Activated CD8-positive, alpha-beta T cell treated with anti-CD3 and anti-CD28 coated beads, Interleukin-2, amount 10 ng/mL, durations not matched to agents 7 days and 5 days (primary cell): ENCODE results near the gene SLC8A2. TPM values are rescaled to one million over a fixed set of nuclear protein-coding genes. Genes with fewer than 3 reads are reported as not detected.

Source experiments
- ATAC-seq: fragments of 150-1000 bp; cut with Tn5 transposase; one replicate; pipeline ENCODE4 v1.10.0; 2021; ENCODE audit warnings: moderate library complexity
- CTCF ChIA-PET: fragments of 350-600 bp; sonication (Branson Sonifier 250); formaldehyde crosslinking; loops from one replicate; lab custom pipeline; 2021; ENCODE audit warnings: antibody characterized with exemption; lab: Charles Lee
- POLR2A ChIA-PET: fragments of 350-600 bp; sonication (Branson Sonifier 250); formaldehyde crosslinking; loops from one replicate; lab custom pipeline; 2021; ENCODE audit warnings: antibody characterized with exemption; lab: Charles Lee
- DNase-seq: peaks from one replicate; pipeline ENCODE4 v3.0.0-alpha.2; 2020
- H3K27ac Mint-ChIP-seq: one replicate; pipeline ENCODE4 v1.8.0; 2021; ENCODE audit warnings: mild to moderate bottlenecking, mixed read lengths
- H3K27me3 Mint-ChIP-seq: one replicate; pipeline ENCODE4 v1.8.0; 2021; ENCODE audit warnings: low read depth, mixed read lengths
- H3K36me3 Mint-ChIP-seq: one replicate; pipeline ENCODE4 v1.8.0; 2021; ENCODE audit warnings: low read depth, mixed read lengths
- H3K4me1 Mint-ChIP-seq: one replicate; pipeline ENCODE4 v1.8.0; 2021; ENCODE audit warnings: low read depth, mixed read lengths
- H3K4me3 Mint-ChIP-seq: one replicate; pipeline ENCODE4 v1.8.0; 2021; ENCODE audit warnings: mild to moderate bottlenecking, mixed read lengths
- H3K9me3 Mint-ChIP-seq: one replicate; pipeline ENCODE4 v1.8.0; 2022; ENCODE audit warnings: mixed read lengths; ENCODE audit not compliant: insufficient read depth
- total RNA-seq, 2 experiments: library from RNA; stranded (reverse); gene quantifications; one replicate each; pipeline ENCODE4 v1.2.3, GENCODE V29; 2021

SLC8A2 gene
- total RNA-seq, 2 experiments from 2014 or later = 0.05 to 0.44 TPM

DNA sequence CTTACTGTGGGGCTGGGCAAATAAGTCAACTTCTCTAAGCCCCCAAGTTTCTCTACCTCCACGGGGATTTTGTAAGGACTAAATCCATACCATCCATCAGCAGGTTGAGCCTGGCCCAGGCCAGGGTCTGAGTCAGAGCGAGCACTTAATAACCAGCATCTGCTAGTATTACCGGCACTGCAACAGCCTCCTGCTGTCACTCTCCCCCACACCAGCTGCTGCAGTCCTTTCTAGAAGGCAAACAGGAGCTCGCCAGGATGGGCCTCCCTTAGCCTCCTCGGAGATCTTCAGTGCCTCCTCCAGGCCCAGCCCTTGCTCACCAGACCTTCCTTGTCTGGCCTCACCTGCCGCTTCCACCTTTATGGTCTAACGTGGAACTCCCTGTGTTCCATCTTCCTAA lies 40.0 kb upstream of the SLC8A2 start:
- ATAC-seq = no peak
- peaks cover 13% of the 10 kb centered on the region for H3K36me3 Mint-ChIP-seq
- H3K27ac Mint-ChIP-seq = peak overlapping the region; percentile 96
- ChIA-PET CTCF (interaction anchor here (0.8 to 1.7 kb wide), 4 partner anchors 75 to 214 kb away, joined by 3 to 4 read pairs (median 4); no protein-coding TSS in a partner anchor), POLR2A (interaction anchor here (0.6 to 1.3 kb wide), 4 partner anchors 10 to 92 kb away, joined by 3 to 5 read pairs (median 4); no protein-coding TSS in a partner anchor)
- DNase-seq = no peak
- H3K9me3 Mint-ChIP-seq = no peaks in the 10 kb centered on the region
- H3K4me3 Mint-ChIP-seq = no peak overlapping the region
- peaks cover 51% of the 10 kb centered on the region for H3K4me1 Mint-ChIP-seq
- H3K27me3 Mint-ChIP-seq = no peaks in the 10 kb centered on the region

- CTCF ChIA-PET = interaction anchor here (0.8 to 1.7 kb wide), 4 partner anchors 74 to 214 kb away, joined by 3 to 4 read pairs (median 4); no protein-coding TSS in a partner anchor
- H3K4me3 Mint-ChIP-seq = no peak overlapping the region
- no peaks in the 10 kb centered on the region for H3K9me3 Mint-ChIP-seq
- peaks cover 45% of the 10 kb centered on the region for H3K4me1 Mint-ChIP-seq
- DNase-seq = no peak
- H3K27me3 Mint-ChIP-seq = no peaks in the 10 kb centered on the region
- H3K27ac Mint-ChIP-seq = peak overlapping the region; percentile 96
- POLR2A ChIA-PET = interaction anchor here (0.6 to 1.3 kb wide), 5 partner anchors 11 to 93 kb away, joined by 3 to 5 read pairs (median 3); partner anchors contain the start of gene KPTN
- no peak for ATAC-seq
- peaks cover 13% of the 10 kb centered on the region for H3K36me3 Mint-ChIP-seq
These were observed 39.4 kb upstream of the SLC8A2 start for GRCh38 chr19:47511128-47511517.

DNA sequence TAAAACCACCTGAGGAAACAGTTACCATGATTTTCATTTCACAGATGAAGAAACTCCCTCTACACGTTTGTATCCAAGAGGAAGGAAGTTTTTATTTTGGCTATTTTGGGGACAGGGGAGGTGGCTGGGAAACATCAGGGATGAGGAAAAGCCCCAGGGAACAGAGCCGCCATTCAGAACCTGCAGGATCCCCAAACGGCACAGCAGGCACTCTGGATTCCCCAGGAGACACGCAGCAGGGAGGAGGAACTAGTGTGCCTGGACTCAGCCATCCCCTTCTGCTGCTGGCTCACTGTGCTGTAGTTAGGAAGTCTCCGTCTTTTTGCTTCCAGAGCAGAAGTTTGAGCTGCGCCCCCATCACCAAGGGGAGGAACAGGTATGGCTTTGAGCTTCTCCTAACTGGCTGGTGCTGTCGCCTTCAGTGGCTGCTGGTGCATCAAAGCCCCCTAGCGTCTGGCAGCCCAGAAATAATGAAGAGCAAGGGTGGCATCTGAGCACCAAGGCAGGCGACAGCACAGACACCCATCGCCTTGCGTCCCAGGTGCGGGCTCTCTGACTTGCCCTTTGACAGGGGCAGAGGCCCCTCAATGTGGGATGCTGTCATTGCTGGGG lies 38.9 kb upstream of the SLC8A2 start:
- no peaks in the 10 kb centered on the region for H3K27me3 Mint-ChIP-seq
- peaks cover 15% of the 10 kb centered on the region for H3K36me3 Mint-ChIP-seq
- POLR2A ChIA-PET = interaction anchor here (0.6 to 1.2 kb wide), 3 partner anchors 10 to 30 kb away, joined by 3 read pairs; partner anchors contain the start of gene KPTN
- H3K4me1 Mint-ChIP-seq = peaks cover 40% of the 10 kb centered on the region
- DNase-seq (no peak), ATAC-seq (no peak)
- no peak overlapping the region for H3K4me3 Mint-ChIP-seq
- H3K27ac Mint-ChIP-seq = peak overlapping the region; percentile 96
- H3K9me3 Mint-ChIP-seq = no peaks in the 10 kb centered on the region
- CTCF ChIA-PET = interaction anchor here (0.8 to 1.7 kb wide), 4 partner anchors 74 to 196 kb away, joined by 3 to 5 read pairs (median 4); no protein-coding TSS in a partner anchor

- peaks cover 37% of the 10 kb centered on the region for H3K4me1 Mint-ChIP-seq
- H3K27ac Mint-ChIP-seq = no peak overlapping the region
- no peak for ATAC-seq
- DNase-seq = no peak
- peaks cover 16% of the 10 kb centered on the region for H3K36me3 Mint-ChIP-seq
- H3K9me3 Mint-ChIP-seq = no peaks in the 10 kb centered on the region
- H3K4me3 Mint-ChIP-seq = no peak overlapping the region
- POLR2A ChIA-PET = interaction anchor here (1.2 kb wide), 1 partner anchor 65 kb away, joined by 4 read pairs; no protein-coding TSS in a partner anchor
- CTCF ChIA-PET = interaction anchor here (1.3 kb wide), 1 partner anchor 82 kb away, joined by 5 read pairs; no protein-coding TSS in a partner anchor
- no peaks in the 10 kb centered on the region for H3K27me3 Mint-ChIP-seq
These were observed 38.3 kb upstream of the SLC8A2 start for GRCh38 chr19:47509973-47510372.

DNA sequence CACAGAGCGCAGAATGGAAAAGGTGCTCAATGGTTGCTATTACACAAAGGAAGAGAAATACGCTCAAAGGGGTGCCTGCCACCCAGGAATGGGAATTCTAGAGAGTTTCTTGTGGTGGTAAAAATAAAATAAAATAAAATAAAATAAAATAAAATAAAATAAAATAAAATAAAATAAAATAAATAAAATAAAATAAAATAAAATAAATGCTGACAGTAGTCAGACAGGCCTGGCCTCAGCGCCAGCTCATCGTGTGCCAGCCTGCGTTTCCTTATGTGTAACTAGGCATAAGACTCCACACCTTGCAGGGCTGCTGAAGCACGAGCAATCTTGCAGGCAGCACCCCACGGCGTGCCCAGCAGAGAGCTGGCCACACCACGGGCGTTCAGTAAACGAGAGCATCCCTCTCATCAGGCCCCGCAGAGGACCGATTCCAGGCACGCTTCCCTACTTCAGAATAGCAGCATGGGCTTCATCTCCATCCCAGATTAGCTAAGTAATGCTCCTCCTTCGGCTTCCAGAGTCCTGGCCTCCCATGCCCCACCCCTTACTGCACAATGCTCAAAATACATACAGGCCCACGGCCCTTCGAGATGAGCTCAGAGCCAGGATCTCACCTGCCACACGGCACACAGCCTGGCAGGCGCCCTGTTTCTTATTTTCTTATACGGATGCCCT lies 37.6 kb upstream of the SLC8A2 start:
- Mint-ChIP-seq H3K27me3 (no peaks in the 10 kb centered on the region), H3K4me3 (no peak overlapping the region), H3K9me3 (no peaks in the 10 kb centered on the region), H3K4me1 (peaks cover 31% of the 10 kb centered on the region), H3K36me3 (peaks cover 10% of the 10 kb centered on the region), H3K27ac (peak overlapping the region; percentile 24)
- ChIA-PET POLR2A (interaction anchor here (1.2 kb wide), 1 partner anchor 65 kb away, joined by 4 read pairs; no protein-coding TSS in a partner anchor), CTCF (interaction anchor here (0.6 to 1.5 kb wide), 3 partner anchors 13 to 204 kb away, joined by 3 to 5 read pairs (median 4); no protein-coding TSS in a partner anchor)
- DNase-seq (no peak), ATAC-seq (no peak)

GRCh38 chr19:47508721-47509120 lies 37.0 kb upstream of the SLC8A2 start:
- Mint-ChIP-seq H3K36me3 (peaks cover 10% of the 10 kb centered on the region), H3K27me3 (no peaks in the 10 kb centered on the region), H3K9me3 (no peaks in the 10 kb centered on the region), H3K27ac (peak overlapping the region; percentile 24), H3K4me1 (peaks cover 28% of the 10 kb centered on the region), H3K4me3 (no peak overlapping the region)
- DNase-seq (no peak), ATAC-seq (no peak)
- ChIA-PET POLR2A (interaction anchor here (1.2 kb wide), 1 partner anchor 23 kb away, joined by 3 read pairs; no protein-coding TSS in a partner anchor), CTCF (interaction anchor here (0.6 to 1.5 kb wide), 2 partner anchors 14 to 204 kb away, joined by 3 to 4 read pairs; no protein-coding TSS in a partner anchor)

DNA sequence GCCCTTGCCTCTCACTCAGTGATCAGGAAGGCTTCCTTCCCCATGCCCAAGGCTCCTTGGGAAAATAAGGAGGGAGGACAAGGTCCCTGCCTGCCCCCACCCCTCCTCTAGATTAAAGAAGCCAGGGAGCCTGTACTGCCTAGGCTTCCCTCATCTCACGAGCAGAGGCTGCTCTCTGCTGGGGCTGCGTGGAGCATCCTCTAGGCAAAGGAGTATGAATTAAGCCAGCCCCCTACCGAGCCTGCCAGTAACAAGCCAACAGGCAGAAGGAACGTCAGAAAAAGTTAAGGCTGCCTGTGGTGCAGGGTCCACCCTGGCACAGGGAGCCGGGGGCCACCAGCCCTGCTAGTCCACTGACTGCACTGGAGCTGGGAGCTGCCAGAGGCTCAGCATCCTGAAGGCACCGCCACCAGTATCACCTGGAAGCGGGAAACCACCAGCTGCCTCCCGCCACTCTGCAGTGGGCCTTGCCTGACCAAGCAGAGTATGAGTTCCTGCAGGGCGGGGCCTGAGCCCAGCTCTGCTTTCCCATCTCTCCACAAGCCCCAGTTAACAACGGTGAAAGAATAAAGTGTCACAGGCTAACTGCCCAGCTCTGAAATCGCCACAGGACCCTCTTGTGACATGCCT lies 36.3 kb upstream of the SLC8A2 start:
- ChIA-PET POLR2A (interaction anchor here (0.6 to 1.2 kb wide), 2 partner anchors 22 to 105 kb away, joined by 3 read pairs; no protein-coding TSS in a partner anchor), CTCF (interaction anchor here (1.5 kb wide), 1 partner anchor 205 kb away, joined by 4 read pairs; no protein-coding TSS in a partner anchor)
- Mint-ChIP-seq H3K27me3 (no peaks in the 10 kb centered on the region), H3K36me3 (peaks cover 12% of the 10 kb centered on the region), H3K4me3 (no peak overlapping the region), H3K27ac (no peak overlapping the region), H3K4me1 (peaks cover 22% of the 10 kb centered on the region), H3K9me3 (no peaks in the 10 kb centered on the region)
- DNase-seq (no peak), ATAC-seq (no peak)

- no peak for DNase-seq
- peaks cover 11% of the 10 kb centered on the region for H3K4me1 Mint-ChIP-seq
- ATAC-seq = no peak
- ChIA-PET POLR2A (no interaction called here), CTCF (no interaction called here)
- no peaks in the 10 kb centered on the region for H3K9me3 Mint-ChIP-seq
- H3K36me3 Mint-ChIP-seq = peaks cover 17% of the 10 kb centered on the region
- no peak overlapping the region for H3K27ac Mint-ChIP-seq
- no peak overlapping the region for H3K4me3 Mint-ChIP-seq
- H3K27me3 Mint-ChIP-seq = no peaks in the 10 kb centered on the region
These were observed 35.3 kb upstream of the SLC8A2 start for GRCh38 chr19:47507012-47507411.

DNA sequence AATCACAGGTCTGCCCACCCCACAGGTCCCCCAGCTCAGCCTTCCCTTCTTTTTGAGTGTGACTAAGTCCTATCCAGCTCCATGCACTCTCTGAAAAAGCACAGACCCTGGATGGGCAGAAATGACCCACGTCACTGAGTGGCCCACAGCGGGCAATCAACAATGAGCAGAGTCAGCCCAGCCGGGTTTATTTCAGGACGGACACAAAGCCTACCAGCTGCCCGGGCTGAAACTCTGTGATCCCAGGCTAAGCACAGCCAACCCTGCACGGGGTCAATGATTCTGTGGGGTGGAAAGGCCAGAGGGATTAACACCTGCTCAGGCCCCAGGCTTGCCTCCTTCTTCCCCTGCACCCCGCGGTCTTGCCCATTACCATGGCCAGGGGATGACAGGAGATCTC lies 34.8 kb upstream of the SLC8A2 start:
- CTCF ChIA-PET = no interaction called here
- Mint-ChIP-seq H3K27me3 (no peaks in the 10 kb centered on the region), H3K9me3 (no peaks in the 10 kb centered on the region), H3K4me3 (no peak overlapping the region), H3K36me3 (peaks cover 17% of the 10 kb centered on the region), H3K4me1 (peaks cover 6% of the 10 kb centered on the region), H3K27ac (no peak overlapping the region)
- ATAC-seq (no peak), DNase-seq (no peak)
- POLR2A ChIA-PET = no interaction called here

DNA sequence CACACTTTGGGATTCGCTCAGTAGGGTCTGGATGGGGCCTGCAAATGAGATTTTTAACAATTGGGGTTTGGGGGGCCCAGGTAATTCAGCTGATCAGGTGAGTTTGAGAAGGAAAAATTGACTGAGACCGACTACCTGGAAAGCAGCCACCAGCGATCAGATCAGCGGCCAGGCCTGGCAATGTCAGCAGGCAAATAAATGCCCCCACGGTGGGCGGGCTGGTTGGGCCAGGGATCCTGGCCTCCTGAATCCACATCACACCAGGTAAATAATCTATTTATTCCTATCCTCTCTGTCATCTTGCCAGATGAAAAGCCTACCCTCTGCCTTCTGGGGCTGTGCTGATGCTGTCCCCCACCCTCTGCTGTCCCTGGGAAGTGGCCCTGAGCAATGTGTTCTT lies 33.8 kb upstream of the SLC8A2 start:
- ChIA-PET POLR2A (no interaction called here), CTCF (no interaction called here)

DNA sequence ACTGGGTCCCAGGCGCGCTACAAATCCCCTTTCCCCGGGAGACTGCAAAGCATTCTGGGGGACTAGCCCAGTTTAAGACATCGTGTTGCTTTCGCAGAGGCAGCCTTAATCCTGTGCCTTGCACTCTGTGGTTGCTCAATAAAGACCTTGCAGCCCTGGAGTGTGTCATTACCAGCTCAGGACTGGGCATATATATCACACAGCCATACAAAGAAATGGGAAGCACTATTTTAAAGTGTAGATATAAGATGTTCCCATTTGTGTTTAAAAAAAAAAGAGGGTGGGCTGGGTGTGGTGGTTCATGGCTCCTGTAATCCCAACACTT lies 32.1 kb upstream of the SLC8A2 start:
- H3K9me3 Mint-ChIP-seq = no peaks in the 10 kb centered on the region

More for the DNA sequence above, 33.8 kb upstream of the SLC8A2 start:
- DNase-seq (no peak), ATAC-seq (peak; percentile 24)
- H3K36me3 Mint-ChIP-seq = peaks cover 20% of the 10 kb centered on the region
- H3K4me3 Mint-ChIP-seq = no peak overlapping the region
- H3K27me3 Mint-ChIP-seq = no peaks in the 10 kb centered on the region
- no peaks in the 10 kb centered on the region for H3K9me3 Mint-ChIP-seq
- H3K27ac Mint-ChIP-seq = no peak overlapping the region
- peaks cover 4% of the 10 kb centered on the region for H3K4me1 Mint-ChIP-seq

More for the DNA sequence above, 32.1 kb upstream of the SLC8A2 start:
- no peaks in the 10 kb centered on the region for H3K4me1 Mint-ChIP-seq
- DNase-seq = no peak
- POLR2A ChIA-PET = no interaction called here
- peaks cover 16% of the 10 kb centered on the region for H3K36me3 Mint-ChIP-seq
- no peaks in the 10 kb centered on the region for H3K27me3 Mint-ChIP-seq
- CTCF ChIA-PET = interaction anchor here (2.4 kb wide), 1 partner anchor 20 kb away, joined by 6 read pairs; the partner anchor contains the start of gene KPTN
- no peak for ATAC-seq
- no peak overlapping the region for H3K4me3 Mint-ChIP-seq
- H3K27ac Mint-ChIP-seq = no peak overlapping the region
